Lower lobe of right lung (tissue), 2 donors: Measurements from ENCODE around the gene NSFL1C. TPM values are rescaled to one million over a fixed set of nuclear protein-coding genes. Genes with fewer than 3 reads are reported as not detected.
A peak's percentile ranks its signal among the peaks of the same experiment; 100 is the strongest.
"Not testable (repeated sequence)": the region's sequence is repeated elsewhere in the genome, so short reads cannot be mapped to it uniquely, and the experiment has no call there.

Experiments
- ATAC-seq, 2 donors: fragments of 200-7000 bp; cut with Tn5 transposase; one replicate each; pipeline ENCODE4 v1.9.1; 2020 to 2022; ENCODE audit warnings: mild to moderate bottlenecking in 2 of 2, moderate library complexity in 2 of 2
- DNase-seq: peaks from one replicate; pipeline ENCODE4 v3.0.0-alpha.2; 2020
- H3K27ac ChIP-seq: fragments of 200-600 bp; one replicate; pipeline ENCODE4 v1.8.0; 2022
- H3K27me3 ChIP-seq: fragments of 200-600 bp; one replicate; pipeline ENCODE4 v1.8.0; 2022; ENCODE audit warnings: low read depth
- H3K36me3 ChIP-seq: fragments of 200-600 bp; one replicate; pipeline ENCODE4 v1.8.0; 2022; ENCODE audit warnings: mild to moderate bottlenecking
- H3K4me1 ChIP-seq: fragments of 200-600 bp; one replicate; pipeline ENCODE4 v1.8.0; 2022
- H3K4me3 ChIP-seq: fragments of 200-600 bp; one replicate; pipeline ENCODE4 v1.8.0; 2022; ENCODE audit warnings: mild to moderate bottlenecking
- H3K9me3 ChIP-seq: fragments of 200-600 bp; one replicate; pipeline ENCODE4 v1.8.0; 2022
- CTCF ChIP-seq: fragments of 200-600 bp; IDR thresholded peaks from one replicate; pipeline ENCODE4 v1.8.0; 2022; ENCODE audit warnings: antibody characterized with exemption, mild to moderate bottlenecking
- intact Hi-C: fragments of 100-400 bp; cut with DNase I; formaldehyde crosslinking; loops from one replicate; pipeline ENCODE4 v1.11.0; 2022
- total RNA-seq: library from RNA; stranded (reverse); fragmentation: NEBNext Ultra II Directional; extraction: Animal tissue kit (Norgen Biotek cat#: 25700); gene quantifications from one replicate; pipeline ENCODE4 v1.2.1, GENCODE V29; 2021
- donor health status: DM: no; HTN: yes; CAD: no; lungs with severe emphysema.

NSFL1C gene
- total RNA-seq, 1 donor from 2014 or later, result 73.8 TPM

DNA sequence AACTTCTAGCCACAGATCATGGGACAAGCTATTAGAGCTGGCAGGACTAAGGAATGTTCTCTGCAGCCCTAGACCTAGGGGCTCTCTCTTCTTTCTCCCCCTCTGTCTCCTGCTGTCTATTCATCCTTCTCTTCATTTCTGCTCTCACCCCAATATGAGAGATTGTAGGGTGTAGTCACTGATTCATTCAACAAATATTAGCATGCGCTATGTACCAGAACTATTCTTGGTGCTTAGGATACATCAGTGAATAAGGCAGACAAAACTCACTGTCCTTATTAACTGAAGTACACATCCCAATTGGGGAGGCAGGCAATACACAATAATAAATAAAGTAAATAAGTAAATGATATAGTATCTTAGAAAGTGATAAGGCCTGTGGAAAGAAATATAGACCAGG lies 39.2 kb upstream of the NSFL1C start:
- intact Hi-C loops, result no loop called here
- Histone ChIP-seq H3K4me1 (no peaks in the 10 kb centered on the region), H3K36me3 (no peaks in the 10 kb centered on the region), H3K27ac (no peak overlapping the region), H3K9me3 (no peaks in the 10 kb centered on the region), H3K27me3 (no peaks in the 10 kb centered on the region), H3K4me3 (no peak overlapping the region)
- ATAC-seq, result no peak
- TF ChIP-seq CTCF, result no peak
- no peak for DNase-seq

DNA sequence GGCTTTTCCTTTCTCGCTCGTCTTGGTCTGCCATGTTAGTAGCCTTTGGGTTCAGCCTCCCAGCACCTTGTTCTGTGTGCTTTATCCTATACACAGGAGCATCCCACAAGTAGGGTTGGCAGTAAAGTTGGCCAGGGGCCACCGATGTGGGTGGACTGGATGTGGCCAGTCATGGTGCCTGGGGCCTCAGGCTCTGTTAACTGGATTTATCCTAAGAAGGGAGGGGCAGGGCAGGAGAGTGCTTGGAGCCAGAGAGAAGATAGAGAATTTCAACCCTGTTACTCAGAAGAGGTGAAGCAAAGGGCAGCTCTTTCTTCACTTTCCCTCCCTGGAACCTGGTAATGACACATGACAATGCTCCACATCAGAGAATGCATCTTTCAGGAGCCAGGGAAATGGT lies 38.7 kb upstream of the NSFL1C start:
- Histone ChIP-seq H3K36me3 (no peaks in the 10 kb centered on the region), H3K4me3 (no peak overlapping the region), H3K9me3 (no peaks in the 10 kb centered on the region), H3K4me1 (no peaks in the 10 kb centered on the region), H3K27me3 (no peaks in the 10 kb centered on the region), H3K27ac (no peak overlapping the region)
- no peak for TF ChIP-seq CTCF
- ATAC-seq (no peak), DNase-seq (no peak)
- intact Hi-C loops, result no loop called here

DNA sequence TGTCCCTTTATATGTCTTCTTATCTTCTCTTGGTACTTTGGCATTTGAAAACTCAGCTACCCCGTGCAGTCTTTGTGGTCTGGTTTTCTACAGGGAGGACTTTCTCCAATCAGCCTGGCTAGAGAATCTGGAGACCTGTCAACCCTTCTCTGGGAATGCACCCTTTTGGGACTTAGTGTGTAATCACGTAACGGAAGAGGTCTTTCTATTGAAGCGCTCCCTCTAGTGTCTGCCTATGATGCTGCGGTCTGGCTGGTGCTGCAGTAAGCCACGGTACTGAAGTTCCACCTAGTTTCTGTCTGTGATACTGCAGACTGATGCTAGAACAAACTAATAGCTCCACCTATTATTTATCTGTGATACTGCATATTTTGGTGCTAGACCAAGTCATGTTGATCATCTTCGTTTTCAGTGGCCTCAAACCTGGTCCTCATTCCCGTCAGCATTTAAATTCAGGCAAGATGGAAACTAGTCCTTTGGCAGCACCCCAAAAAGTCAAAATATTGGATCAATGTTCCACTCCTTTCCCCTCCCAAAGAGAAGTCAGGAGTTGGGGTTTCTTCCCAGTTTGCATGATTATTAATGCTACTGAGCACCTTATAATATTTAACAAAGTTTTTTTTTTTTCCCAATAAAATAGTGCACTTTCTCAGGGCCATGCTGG lies 37.0 kb upstream of the NSFL1C start:
- peak; percentile 97 for ATAC-seq
- intact Hi-C loops, result no loop called here

DNA sequence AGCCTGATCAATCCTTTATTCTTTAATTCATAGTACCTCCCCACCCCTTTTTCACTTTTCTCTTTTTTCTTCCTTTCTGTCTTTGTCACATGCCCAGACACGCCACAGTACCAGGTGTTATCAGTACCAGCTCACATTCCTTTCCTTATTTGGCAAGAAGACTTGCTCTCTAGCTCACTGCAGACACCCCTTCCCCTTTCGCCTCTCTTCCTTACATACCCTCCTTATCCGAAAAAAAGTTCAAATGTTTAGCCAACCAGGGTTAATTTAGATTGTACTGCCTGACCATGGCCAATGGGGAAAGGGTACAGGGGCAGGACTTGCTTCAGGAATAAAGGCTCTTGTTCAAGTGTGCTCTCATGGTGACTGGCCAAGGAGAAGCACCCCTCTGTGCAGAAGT lies 33.8 kb upstream of the NSFL1C start:
- H3K27me3 ChIP-seq, result peaks cover 4% of the 10 kb centered on the region
- no peaks in the 10 kb centered on the region for H3K36me3 ChIP-seq
- H3K4me3 ChIP-seq, result no peak overlapping the region
- DNase-seq (no peak), ATAC-seq (no peak)
- H3K4me1 ChIP-seq, result no peaks in the 10 kb centered on the region
- intact Hi-C loops, result no loop called here
- H3K27ac ChIP-seq, result no peak overlapping the region
- no peak for TF ChIP-seq CTCF
- H3K9me3 ChIP-seq, result no peaks in the 10 kb centered on the region

More for the DNA sequence above, 37.0 kb upstream of the NSFL1C start:
- no peaks in the 10 kb centered on the region for H3K36me3 ChIP-seq
- peak; percentile 76 for DNase-seq
- TF ChIP-seq CTCF, result peak; percentile 88
- H3K27ac ChIP-seq, result no peak overlapping the region
- H3K9me3 ChIP-seq, result no peaks in the 10 kb centered on the region
- H3K27me3 ChIP-seq, result peaks cover 3% of the 10 kb centered on the region
- no peaks in the 10 kb centered on the region for H3K4me1 ChIP-seq
- H3K4me3 ChIP-seq, result no peak overlapping the region

- H3K4me3 ChIP-seq, result no peak overlapping the region
- H3K36me3 ChIP-seq, result no peaks in the 10 kb centered on the region
- no peak overlapping the region for H3K27ac ChIP-seq
- no peaks in the 10 kb centered on the region for H3K4me1 ChIP-seq
- intact Hi-C loops, result no loop called here
- ATAC-seq (no peak), DNase-seq (no peak)
- no peaks in the 10 kb centered on the region for H3K9me3 ChIP-seq
- peaks cover 4% of the 10 kb centered on the region for H3K27me3 ChIP-seq
- no peak for TF ChIP-seq CTCF
Observed at GRCh38 chr20:1499528-1500420, 33.1 kb upstream of the NSFL1C start.

GRCh38 chr20:1497371-1497770 lies 30.7 kb upstream of the NSFL1C start:
- intact Hi-C loops, H3K4me3 ChIP-seq, H3K36me3 ChIP-seq, ATAC-seq, H3K4me1 ChIP-seq, H3K27me3 ChIP-seq, H3K27ac ChIP-seq, H3K9me3 ChIP-seq, DNase-seq: not testable (repeated sequence)
